HG03159 (cell line): Measurements from ENCODE around the gene NTM.
A peak's percentile ranks its signal among the peaks of the same experiment; 100 is the strongest.

Experiments
- ATAC-seq: cut with Tn5 transposase; IDR thresholded peaks from one replicate; pipeline ENCODE4 v1.9.1; 2021; ENCODE audit warnings: mild to moderate bottlenecking, moderate library complexity; ENCODE audit not compliant: unreplicated experiment

NTM gene

DNA sequence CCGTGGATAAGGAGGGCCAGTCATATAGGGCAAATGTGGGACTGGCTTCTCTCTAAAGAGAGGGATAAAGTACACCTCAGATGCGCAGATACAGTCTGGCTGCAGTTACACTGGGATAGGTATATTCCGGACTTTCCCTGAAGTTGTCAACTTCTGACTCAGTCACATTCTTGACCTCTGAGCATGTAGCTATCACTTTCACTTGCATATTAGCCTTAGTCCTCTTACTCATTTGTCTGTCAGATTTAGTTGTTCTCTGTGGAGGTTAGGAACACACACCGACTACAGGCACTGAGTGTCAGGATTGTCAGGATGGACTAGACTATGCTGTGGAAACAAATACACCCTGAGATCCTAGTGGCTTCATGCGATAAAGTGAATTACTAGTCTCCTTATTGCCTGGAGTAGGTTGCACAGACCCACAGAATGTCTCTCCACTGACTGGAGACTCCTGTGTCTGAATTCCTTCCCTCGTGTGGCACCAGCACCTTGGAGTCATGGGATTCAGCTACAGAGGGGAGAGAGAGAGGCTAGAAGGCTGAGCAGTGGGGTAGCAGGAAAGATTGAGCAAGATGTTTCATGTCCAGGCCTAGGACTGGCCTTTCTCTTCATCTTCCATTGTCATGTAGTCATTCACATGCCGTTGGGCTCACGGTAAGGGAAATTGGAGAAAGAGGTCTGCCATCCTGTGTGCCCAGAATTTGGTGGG is 654.3 kb downstream of the NTM start:
- ATAC-seq = no peak

GRCh38 chr11:132026746-132027145 is 656.3 kb downstream of the NTM start:
- ATAC-seq = no peak

DNA sequence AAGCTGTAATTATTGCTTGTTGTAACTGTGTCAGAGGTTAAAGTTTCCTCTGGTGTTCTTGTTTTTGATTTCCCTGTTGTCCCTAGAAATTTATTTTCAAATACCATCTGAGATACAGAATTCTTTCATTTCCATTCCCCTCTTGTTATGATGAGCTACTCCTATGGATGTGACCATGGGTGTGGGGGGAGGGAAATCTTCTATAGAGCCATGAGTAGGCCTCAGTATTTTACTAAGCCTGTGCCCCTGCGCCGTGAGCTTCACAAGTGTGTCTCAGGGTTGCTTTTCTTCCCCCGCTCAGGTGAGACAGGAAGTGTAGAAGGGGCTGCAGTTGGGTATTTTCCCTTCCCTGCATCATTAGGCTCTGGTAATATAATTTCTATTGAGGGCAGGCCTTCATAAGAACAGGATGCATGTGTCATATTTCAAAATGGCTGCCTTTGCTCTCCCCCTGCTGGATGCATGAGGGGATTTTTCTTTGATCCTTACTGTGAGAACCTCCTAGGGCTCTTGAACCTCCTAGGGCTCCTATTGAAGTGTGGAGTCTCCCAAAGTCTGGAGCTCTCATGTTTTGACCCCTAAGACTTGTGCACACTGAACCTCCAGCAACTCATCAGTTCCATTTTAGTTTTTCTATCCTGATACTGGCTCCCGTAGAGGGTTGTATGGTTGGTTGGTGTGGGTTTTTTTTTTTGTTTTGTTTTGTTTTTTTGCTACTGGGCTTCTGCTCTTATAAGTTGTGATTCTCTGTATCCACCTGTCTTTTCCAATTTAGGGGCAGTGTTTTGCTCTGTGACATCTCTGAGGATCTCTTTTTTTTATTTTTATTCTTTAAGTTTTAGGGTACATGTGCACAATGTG is 658.2 kb downstream of the NTM start:
- ATAC-seq = peak; percentile 82

DNA sequence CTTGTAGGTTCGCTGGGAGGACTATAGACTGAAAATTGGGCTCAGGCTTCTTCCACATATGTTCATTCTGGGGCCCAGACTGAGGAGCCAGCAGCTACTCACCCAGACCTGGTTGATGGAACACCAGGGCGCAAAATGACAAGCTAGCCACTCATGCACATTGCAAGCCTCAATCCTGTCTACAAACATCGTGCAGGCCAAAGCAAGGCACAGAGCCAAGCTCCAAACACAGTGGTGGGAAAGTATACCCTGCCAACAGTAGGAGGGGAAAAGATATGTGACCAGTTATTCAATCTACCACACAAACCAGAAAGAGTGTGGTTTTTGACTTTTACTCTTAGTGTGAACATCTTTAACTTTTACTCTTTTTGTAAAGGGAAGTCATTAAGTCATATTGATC is 660.5 kb downstream of the NTM start:
- ATAC-seq = no peak

DNA sequence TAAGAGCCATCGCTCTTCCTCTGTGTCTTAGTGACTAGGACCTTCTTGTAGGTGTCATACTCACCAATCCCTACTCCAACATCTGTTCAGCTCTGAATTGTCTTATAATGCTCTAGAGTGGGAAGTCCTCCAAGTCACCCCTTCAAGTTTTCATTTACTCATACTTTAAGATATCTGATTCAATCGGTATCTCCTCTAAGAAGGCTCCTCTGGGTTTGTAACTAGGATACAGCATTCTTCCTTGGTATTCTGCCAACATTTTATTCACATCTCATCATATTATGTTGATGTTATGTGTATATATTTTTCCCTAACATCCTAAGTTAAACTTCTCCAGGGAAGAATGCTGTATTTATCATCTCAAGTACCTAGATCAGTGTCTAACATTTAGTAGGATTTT is 662.1 kb downstream of the NTM start:
- no peak for ATAC-seq

DNA sequence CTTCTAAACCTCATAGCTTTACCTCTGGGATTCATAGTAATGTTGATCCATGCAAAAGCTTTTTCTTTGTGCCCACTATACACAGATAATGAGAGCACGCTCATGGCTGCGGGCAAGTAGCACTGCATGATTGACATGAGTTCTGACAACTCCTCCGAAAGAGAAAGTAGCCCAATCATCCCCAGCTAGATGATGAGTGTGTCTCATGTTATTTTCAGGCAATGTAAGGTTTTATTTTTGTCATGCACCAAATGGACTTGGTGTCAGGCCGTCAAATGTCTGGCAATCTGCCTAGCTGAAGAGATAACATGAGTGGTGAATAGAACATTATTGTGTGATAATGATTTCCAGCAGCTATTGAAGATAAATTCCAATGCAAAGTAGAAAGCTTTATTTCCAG is 662.6 kb downstream of the NTM start:
- no peak for ATAC-seq

- ATAC-seq = no peak
These were observed 664.8 kb downstream of the NTM start for GRCh38 chr11:132035228-132035627.

DNA sequence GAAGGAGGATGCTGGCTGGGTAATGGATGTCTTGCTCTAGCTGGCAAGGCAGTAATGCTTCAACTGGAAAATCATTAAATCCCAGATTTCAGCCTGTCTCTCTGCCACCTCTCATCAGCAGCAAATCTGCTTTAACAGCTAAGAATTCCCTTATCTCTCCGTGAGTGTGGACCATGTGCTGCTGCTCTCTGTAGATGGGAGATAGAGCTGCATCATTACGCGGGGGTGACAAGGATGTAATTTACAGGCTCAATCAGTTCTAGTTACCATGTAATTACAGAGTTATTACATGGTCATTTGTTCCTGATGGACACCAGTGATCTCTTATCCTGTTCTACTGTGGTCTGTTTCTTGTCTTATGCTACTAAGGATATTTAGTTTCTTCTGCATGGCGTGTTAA is 665.4 kb downstream of the NTM start:
- no peak for ATAC-seq

DNA sequence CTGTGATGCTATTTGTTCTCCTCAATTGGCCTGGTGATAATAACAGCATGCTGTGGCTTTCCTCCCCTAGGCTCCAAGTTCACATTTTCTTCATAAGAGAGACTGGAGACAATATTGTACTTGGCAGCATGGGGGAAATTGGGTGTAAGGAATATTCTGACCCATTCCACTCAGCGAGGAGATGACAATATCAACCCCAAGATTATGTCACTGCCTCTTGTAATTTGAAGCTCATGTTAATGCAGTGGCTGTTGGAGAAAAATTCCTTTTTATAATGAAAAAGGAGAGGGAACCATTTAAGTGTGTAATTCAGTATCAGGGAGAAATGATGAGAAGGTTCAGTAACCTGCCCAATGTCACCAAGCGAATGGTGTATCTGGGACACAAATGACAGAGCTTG is 665.8 kb downstream of the NTM start:
- no peak for ATAC-seq

DNA sequence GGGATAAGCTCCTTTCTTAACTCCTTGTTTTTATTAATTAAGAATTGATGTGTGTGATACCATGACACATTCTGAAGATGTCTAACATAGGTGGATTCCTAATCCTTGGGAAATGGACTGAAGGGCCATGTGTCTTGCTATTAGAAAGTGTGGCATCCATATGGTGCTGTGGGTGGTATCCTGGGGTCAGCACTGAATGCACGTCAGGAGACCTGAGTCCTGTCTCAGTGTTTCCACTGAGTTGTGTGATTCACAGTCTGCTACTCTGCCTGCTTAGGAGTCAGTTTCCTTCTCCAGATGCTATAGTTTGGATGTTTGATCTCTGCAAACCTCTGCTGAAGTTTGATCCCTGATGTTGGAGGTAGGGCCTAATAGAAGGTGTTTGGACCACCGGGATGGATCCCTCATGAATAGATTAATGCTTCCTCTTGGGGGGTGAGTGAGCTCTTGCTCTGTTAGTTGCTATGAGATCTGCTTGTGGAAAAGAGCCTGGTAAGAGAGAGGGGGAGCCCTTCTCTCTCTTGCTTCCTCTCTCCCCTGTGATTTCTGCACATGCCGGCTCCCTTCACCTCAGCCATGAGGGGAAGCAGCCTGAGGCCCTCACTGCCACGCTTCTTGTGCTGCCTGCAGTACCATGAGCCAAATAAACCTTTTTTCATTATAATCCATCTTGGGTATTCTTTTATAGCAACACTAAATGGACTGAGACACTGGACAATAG is 666.5 kb downstream of the NTM start:
- ATAC-seq = no peak

GRCh38 chr11:132037467-132037862 is 667.0 kb downstream of the NTM start:
- ATAC-seq = no peak

DNA sequence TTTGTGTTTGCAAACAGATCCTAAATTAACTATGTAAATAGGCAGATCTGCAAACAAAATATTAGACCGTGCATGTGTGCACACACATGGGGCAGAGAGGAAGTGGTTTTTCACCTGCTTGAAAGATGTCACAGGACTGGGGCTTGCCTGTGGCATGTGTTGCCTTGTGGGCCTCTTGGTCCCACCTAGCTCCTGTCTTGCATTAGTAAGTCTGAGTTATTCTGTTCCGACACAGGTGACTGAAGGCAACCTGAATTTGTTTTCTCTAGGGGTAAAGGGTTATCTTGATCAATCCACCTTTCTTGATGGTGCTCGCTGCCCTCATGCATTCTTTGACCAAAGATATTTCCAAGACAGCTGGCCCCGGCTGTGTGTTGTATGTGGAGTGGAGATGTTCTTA is 667.5 kb downstream of the NTM start:
- no peak for ATAC-seq

DNA sequence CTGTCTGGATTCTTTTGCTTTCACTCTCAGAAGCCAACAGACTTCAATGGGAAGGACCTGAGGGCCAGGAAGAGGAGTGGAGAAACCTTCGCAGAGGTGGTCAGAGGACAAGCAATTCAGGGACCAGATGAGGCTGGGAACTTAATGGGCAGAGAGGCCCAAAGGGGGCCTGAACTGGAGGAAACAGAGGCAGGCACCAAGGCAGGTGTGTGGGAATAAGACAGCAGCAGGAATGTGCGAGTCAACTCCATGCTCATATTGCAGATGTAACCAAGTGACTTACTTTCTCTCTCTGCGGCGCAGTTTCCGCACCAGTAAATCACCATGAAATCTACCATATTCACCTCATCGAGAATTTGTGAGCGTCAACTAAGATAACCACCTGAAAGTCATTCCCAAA is 669.1 kb downstream of the NTM start:
- ATAC-seq = no peak

DNA sequence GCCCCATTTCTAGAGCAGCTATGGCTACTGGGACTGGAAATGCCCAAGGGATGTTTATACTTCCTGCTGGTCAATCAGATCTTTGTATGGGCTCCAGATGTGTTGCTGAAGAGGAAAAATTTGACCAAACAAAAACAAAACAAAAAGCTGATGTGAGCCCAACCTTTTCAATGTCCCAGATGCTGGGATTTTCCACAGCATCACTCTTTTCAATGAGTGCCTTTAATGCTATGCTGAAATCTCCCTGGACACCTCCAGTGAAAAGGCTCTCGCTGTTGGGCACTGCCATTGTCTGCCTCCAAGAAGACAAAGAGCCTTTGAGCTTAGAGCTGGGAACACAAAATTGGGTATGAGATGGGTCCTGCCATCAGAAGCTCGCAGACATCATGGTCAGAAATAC is 671.9 kb downstream of the NTM start:
- ATAC-seq = no peak

DNA sequence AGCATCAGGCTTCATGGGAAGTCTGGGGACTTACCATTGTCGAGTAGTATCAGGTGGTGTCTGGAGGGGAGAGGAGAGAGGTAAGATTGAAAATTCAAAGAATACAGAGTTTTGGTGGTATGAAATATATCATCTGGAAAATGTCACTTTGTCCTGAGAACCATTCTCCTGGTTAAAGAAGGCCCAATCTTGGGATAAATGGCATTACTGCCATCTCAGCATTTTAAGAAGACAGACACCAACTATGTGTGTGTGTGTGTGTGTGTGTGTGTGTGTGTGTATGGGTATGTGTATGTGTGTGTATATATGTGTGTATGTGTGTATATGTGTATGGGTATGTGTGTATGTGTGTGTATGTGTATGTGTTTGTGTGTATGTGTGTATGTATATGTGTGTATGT is 673.3 kb downstream of the NTM start:
- no peak for ATAC-seq

DNA sequence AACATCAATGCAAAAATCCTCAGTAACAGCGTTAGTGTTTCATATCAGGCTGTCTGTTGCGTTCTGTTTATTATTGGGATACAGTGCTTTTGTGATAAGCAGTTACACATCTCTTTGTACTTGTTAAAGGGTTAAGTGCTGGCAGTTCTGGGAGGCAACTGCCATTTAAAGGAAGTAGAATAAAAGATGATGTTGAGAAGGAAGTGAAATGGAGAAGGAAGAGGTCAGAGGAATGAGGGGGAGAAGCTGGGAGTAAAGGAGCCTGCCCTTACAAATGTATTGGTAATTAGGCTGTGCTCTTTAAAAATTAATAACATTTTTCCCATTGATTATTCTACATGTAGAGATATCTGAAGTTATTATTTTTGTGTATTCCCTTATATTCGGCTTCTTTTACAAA is 674.7 kb downstream of the NTM start:
- ATAC-seq = no peak

DNA sequence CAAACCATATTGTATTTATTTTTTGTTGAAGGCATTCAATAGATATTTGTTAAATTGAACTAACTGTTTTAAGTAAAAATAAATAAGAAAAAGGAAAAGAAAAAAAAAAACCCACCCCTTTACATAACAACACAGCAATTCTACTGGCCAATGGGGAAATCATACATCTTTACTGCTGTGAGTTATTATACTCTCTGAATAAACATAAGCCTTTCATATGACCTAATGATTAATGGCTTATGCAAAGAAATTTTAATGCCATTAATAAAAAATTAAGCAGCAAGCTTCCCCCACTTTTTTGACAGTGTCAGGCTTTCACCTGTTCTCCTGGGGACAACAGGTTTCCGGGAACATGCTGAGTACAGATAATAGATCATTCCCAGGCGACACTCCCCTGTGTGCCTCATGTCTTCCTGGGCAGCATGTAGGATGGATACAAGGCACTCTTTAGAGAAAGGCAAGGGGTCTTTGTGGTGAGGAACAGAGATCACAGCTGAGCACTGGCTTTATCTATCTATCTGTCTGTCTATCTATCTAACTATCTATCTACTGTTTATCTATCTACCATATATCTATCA is 676.0 kb downstream of the NTM start:
- ATAC-seq = no peak

DNA sequence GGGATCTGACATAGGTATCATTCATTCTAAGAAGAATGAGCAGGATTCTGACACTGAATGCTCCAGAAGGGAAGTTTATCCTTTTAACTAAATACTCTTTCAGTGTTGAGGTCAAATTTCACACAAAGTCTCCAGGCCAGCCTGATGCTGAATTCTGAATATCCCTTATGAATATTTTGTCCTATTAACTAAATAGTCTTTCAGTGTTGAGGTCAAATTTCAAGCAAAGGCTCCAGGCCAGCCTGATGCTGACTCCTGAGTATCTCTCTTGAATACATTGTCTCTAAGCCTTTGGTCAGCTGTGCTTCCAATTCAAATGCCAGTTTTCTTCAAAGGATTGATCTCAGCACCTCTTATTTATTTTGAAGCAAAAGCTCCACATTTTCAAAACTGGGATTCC is 676.8 kb downstream of the NTM start:
- no peak for ATAC-seq

DNA sequence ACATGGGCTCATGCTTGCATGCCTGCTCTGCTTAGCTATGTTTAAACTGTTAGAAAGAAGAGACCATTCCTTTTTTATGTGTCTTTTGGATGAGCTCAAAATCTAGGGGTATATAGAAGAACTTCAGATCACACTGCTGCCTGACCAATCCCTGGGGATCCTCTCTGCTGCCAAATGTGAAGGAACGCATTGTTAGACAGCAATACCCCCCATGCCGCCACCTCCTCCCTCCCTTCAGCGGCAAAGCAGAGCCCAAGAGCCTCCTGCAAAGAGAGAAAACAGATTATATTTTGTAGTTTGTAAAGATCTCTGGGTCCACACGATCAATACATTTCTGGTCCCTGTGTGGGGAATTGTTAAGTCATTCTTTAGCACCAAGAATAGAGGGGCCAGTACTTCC is 677.6 kb downstream of the NTM start:
- no peak for ATAC-seq

DNA sequence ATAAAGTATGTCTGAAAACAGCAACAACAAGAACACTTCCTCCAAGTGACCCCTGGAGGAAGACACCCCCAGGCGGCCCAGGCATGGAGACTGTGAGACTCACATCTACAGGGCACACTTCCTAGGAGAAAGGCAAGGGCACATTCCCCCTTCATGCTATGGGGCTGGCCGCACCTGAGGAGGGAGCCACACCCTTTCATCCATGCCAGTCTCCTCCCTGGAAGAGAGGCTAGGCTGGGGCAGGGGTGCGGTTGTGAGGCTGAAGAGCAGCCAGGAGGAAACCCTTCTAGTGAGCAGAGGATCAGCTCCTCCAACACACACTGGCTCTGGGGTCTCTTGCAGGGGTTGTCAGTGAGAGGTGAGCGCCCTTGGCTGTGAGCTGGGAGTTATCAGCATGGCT is 678.8 kb downstream of the NTM start:
- no peak for ATAC-seq

DNA sequence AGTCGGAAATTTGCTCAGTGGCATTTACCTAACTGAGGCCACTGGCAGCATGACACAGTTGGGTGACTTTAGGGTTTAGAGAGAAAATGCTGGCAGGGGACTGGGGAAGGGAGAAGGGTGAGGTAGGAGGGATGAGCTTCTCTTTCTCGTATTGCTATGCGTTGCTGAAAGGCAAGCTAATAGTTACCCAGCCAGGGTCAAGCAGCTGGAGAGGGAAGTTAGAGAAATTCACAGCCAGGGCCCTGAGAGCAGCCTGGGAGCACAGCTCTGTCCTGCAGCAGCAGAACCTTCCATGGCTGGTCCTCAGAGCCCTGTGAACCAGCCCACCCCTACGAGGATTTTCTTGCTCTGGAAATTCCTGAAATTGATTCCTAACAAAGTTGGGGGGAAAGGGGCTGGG is 679.6 kb downstream of the NTM start:
- ATAC-seq = no peak
